SK-N-SH treated with all-trans-retinoic acid at 6 μM for 48 hours (cell line): ENCODE results near the gene VCL.

Source experiments
- ARNTL ChIP-seq: fragments of 450-650 bp; formaldehyde crosslinking; IDR thresholded peaks from 2 replicates; pipeline ENCODE4 v1.5.0; 2020; ENCODE audit warnings: low read depth, mild to moderate bottlenecking, moderate library complexity, borderline replicate concordance
- BACH2 ChIP-seq: fragments of 250-450 bp; sonication (Bioruptor Pico); IDR thresholded peaks from 2 replicates; pipeline ENCODE4 v1.9.0; 2021; ENCODE audit warnings: mild to moderate bottlenecking, borderline replicate concordance
- GLIS3 ChIP-seq: fragments of 250-450 bp; sonication (Bioruptor Pico); IDR thresholded peaks from 2 replicates; pipeline ENCODE4 v1.5.0; 2020; ENCODE audit warnings: mild to moderate bottlenecking, moderate library complexity
- ISL1 ChIP-seq: fragments of 250-450 bp; sonication (Bioruptor Pico); IDR thresholded peaks from 2 replicates; pipeline ENCODE4 v2.1.2; 2022; ENCODE audit warnings: mild to moderate bottlenecking, moderate library complexity
- RARB ChIP-seq: fragments of 250-450 bp; sonication (Bioruptor Pico); IDR thresholded peaks from 2 replicates; pipeline ENCODE4 v1.8.0; 2021; ENCODE audit warnings: mild to moderate bottlenecking, moderate library complexity
- TCF4 ChIP-seq: fragments of 250-450 bp; sonication (Bioruptor Pico); IDR thresholded peaks from 2 replicates; pipeline ENCODE4 v1.8.0; 2021; ENCODE audit warnings: mild to moderate bottlenecking, moderate library complexity, borderline replicate concordance
- ZFP3 ChIP-seq: fragments of 250-450 bp; sonication (Bioruptor Pico); IDR thresholded peaks from 2 replicates; pipeline ENCODE4 v1.5.0; 2020; ENCODE audit warnings: mild to moderate bottlenecking, moderate library complexity
- ZFP30 ChIP-seq: fragments of 450-650 bp; formaldehyde crosslinking; IDR thresholded peaks from 2 replicates; pipeline ENCODE4 v1.5.0; 2022; ENCODE audit warnings: mild to moderate bottlenecking, moderate library complexity
- ZNF565 ChIP-seq: fragments of 450-650 bp; formaldehyde crosslinking; conservative IDR thresholded peaks from 2 replicates; pipeline ENCODE4 v1.5.0; 2020; ENCODE audit warnings: low read depth, mild to moderate bottlenecking, moderate library complexity
- ZNF70 ChIP-seq: fragments of 450-650 bp; formaldehyde crosslinking; IDR thresholded peaks from 2 replicates; pipeline ENCODE4 v1.5.0; 2020; ENCODE audit warnings: mild to moderate bottlenecking, moderate library complexity
- TF ChIP-seq, protein P1 (sequence below): fragments of 250-450 bp; sonication (Bioruptor Pico); IDR thresholded peaks from 2 replicates; pipeline ENCODE4 v1.5.0; 2020; ENCODE audit warnings: mild to moderate bottlenecking, moderate library complexity
- TF ChIP-seq, protein P2 (sequence below): fragments of 250-450 bp; sonication (Bioruptor Pico); IDR thresholded peaks from 2 replicates; pipeline ENCODE4 v1.8.0; 2020; ENCODE audit warnings: mild to moderate bottlenecking, moderate library complexity, borderline replicate concordance

DNA sequence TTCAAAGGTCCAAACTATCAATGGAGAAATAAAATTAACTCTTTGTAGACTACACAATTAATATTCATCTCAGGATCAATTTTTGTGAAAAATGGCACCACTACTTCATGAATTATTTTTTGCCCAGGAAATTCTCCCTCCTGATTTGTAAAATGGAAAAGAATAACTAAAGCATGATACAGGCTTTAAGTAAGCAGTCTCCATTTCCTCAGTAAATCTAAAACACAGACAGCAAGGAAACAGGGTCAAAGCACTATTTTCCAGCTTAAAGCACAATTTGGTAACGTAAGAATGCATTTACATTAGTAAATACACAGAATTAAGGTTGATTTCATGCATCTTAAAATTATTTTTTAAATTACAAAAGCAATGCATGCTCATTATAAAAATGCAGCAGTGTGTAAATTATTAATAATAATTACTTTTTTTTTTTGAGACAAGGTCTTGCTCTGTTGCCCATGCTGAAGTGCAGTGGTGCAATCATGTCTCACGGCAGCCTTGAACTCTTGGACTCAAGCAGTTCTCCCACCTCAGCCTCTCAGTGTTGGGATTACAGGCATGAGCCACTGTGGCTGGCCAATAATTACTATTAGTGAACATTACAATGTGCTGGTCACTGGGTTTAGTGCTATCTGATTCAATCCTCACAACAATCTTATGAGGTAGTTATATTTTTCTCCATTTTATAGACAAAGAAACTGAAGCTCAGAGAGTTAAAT is 26.1 kb upstream of the VCL start:
- TF ChIP-seq BACH2 (CRISPR knock-in tag), result no peak
- TF ChIP-seq, protein P1, sequence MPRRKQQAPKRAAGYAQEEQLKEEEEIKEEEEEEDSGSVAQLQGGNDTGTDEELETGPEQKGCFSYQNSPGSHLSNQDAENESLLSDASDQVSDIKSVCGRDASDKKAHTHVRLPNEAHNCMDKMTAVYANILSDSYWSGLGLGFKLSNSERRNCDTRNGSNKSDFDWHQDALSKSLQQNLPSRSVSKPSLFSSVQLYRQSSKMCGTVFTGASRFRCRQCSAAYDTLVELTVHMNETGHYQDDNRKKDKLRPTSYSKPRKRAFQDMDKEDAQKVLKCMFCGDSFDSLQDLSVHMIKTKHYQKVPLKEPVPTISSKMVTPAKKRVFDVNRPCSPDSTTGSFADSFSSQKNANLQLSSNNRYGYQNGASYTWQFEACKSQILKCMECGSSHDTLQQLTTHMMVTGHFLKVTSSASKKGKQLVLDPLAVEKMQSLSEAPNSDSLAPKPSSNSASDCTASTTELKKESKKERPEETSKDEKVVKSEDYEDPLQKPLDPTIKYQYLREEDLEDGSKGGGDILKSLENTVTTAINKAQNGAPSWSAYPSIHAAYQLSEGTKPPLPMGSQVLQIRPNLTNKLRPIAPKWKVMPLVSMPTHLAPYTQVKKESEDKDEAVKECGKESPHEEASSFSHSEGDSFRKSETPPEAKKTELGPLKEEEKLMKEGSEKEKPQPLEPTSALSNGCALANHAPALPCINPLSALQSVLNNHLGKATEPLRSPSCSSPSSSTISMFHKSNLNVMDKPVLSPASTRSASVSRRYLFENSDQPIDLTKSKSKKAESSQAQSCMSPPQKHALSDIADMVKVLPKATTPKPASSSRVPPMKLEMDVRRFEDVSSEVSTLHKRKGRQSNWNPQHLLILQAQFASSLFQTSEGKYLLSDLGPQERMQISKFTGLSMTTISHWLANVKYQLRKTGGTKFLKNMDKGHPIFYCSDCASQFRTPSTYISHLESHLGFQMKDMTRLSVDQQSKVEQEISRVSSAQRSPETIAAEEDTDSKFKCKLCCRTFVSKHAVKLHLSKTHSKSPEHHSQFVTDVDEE (CRISPR knock-in tag), result no peak
- TF ChIP-seq ISL1 (CRISPR knock-in tag), result no peak
- no peak for TF ChIP-seq ZFP3 (CRISPR knock-in tag)
- no peak for TF ChIP-seq RARB
- no peak for TF ChIP-seq TCF4 (CRISPR knock-in tag)
- no peak for TF ChIP-seq GLIS3
- TF ChIP-seq ZFP30, result no peak
- TF ChIP-seq ZNF565, result no peak
- TF ChIP-seq, protein P2, sequence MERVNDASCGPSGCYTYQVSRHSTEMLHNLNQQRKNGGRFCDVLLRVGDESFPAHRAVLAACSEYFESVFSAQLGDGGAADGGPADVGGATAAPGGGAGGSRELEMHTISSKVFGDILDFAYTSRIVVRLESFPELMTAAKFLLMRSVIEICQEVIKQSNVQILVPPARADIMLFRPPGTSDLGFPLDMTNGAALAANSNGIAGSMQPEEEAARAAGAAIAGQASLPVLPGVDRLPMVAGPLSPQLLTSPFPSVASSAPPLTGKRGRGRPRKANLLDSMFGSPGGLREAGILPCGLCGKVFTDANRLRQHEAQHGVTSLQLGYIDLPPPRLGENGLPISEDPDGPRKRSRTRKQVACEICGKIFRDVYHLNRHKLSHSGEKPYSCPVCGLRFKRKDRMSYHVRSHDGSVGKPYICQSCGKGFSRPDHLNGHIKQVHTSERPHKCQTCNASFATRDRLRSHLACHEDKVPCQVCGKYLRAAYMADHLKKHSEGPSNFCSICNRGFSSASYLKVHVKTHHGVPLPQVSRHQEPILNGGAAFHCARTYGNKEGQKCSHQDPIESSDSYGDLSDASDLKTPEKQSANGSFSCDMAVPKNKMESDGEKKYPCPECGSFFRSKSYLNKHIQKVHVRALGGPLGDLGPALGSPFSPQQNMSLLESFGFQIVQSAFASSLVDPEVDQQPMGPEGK (CRISPR knock-in tag), result no peak
- TF ChIP-seq ARNTL (CRISPR knock-in tag), result no peak
- no peak for TF ChIP-seq ZNF70 (CRISPR knock-in tag)
